Upper lobe of right lung (tissue), 1 donor: ENCODE results near the gene HS3ST5. TPM values are rescaled to one million over a fixed set of nuclear protein-coding genes. Genes with fewer than 3 reads are reported as not detected.

Source experiments
- ATAC-seq: fragments of 200-7000 bp; cut with Tn5 transposase; one replicate; pipeline ENCODE4 v1.9.1; 2020; ENCODE audit warnings: mild to moderate bottlenecking, moderate library complexity
- DNase-seq: peaks from one replicate; pipeline ENCODE4 v3.0.0-alpha.2; 2020
- H3K27ac ChIP-seq: fragments of 200-600 bp; one replicate; pipeline ENCODE4 v1.8.0; 2022
- H3K27me3 ChIP-seq: fragments of 200-600 bp; one replicate; pipeline ENCODE4 v1.8.0; 2022; ENCODE audit warnings: mild to moderate bottlenecking
- H3K36me3 ChIP-seq: fragments of 200-600 bp; one replicate; pipeline ENCODE4 v1.8.0; 2022
- H3K4me1 ChIP-seq: fragments of 200-600 bp; one replicate; pipeline ENCODE4 v1.8.0; 2022
- H3K4me3 ChIP-seq: fragments of 200-600 bp; one replicate; pipeline ENCODE4 v1.8.0; 2022; ENCODE audit warnings: mild to moderate bottlenecking
- H3K9me3 ChIP-seq: fragments of 200-600 bp; one replicate; pipeline ENCODE4 v1.8.0; 2022
- CTCF ChIP-seq: fragments of 200-600 bp; IDR thresholded peaks from one replicate; pipeline ENCODE4 v1.8.0; 2022; ENCODE audit warnings: antibody characterized with exemption
- intact Hi-C: fragments of 100-400 bp; cut with DNase I; formaldehyde crosslinking; loops from one replicate; pipeline ENCODE4 v1.11.0; 2022
- total RNA-seq: library from RNA; stranded (reverse); fragmentation: NEBNext Ultra II Directional; extraction: Animal tissue kit (Norgen Biotek cat#: 25700); gene quantifications from one replicate; pipeline ENCODE4 v1.2.1, GENCODE V29; 2021
- donor health status: DM: no; HTN: yes; CAD: no; lungs with severe emphysema.

HS3ST5 gene
- total RNA-seq, 1 donor from 2014 or later: not detected

GRCh38 chr6:114276783-114277182 lies 66.0 kb downstream of the HS3ST5 start:
- no peak overlapping the region for H3K27ac ChIP-seq
- TF ChIP-seq CTCF: no peak
- DNase-seq (no peak), ATAC-seq (no peak)
- no peaks in the 10 kb centered on the region for H3K36me3 ChIP-seq
- intact Hi-C loops: no loop called here
- H3K4me1 ChIP-seq: no peaks in the 10 kb centered on the region
- H3K9me3 ChIP-seq: no peaks in the 10 kb centered on the region
- no peaks in the 10 kb centered on the region for H3K27me3 ChIP-seq
- H3K4me3 ChIP-seq: no peak overlapping the region

- ATAC-seq: no peak
- no peak for DNase-seq
- Histone ChIP-seq H3K9me3 (no peaks in the 10 kb centered on the region), H3K36me3 (no peaks in the 10 kb centered on the region), H3K27me3 (no peaks in the 10 kb centered on the region), H3K4me3 (no peak overlapping the region), H3K27ac (no peak overlapping the region), H3K4me1 (no peaks in the 10 kb centered on the region)
- TF ChIP-seq CTCF: no peak
- intact Hi-C loops: no loop called here
These were observed 68.0 kb downstream of the HS3ST5 start for GRCh38 chr6:114274836-114275235.

- H3K9me3 ChIP-seq: no peaks in the 10 kb centered on the region
- intact Hi-C loops: no loop called here
These were observed 70.2 kb downstream of the HS3ST5 start for GRCh38 chr6:114272582-114272981.

GRCh38 chr6:114271405-114271804 lies 71.4 kb downstream of the HS3ST5 start:
- DNase-seq (no peak), ATAC-seq (no peak)
- Histone ChIP-seq H3K4me1 (no peaks in the 10 kb centered on the region), H3K27me3 (no peaks in the 10 kb centered on the region), H3K27ac (no peak overlapping the region), H3K4me3 (no peak overlapping the region), H3K36me3 (no peaks in the 10 kb centered on the region), H3K9me3 (no peaks in the 10 kb centered on the region)
- TF ChIP-seq CTCF: no peak
- intact Hi-C loops: no loop called here

More at GRCh38 chr6:114272582-114272981, 70.2 kb downstream of the HS3ST5 start:
- H3K4me1 ChIP-seq: no peaks in the 10 kb centered on the region
- no peak for DNase-seq
- no peak for ATAC-seq
- TF ChIP-seq CTCF: no peak
- H3K27me3 ChIP-seq: no peaks in the 10 kb centered on the region
- H3K27ac ChIP-seq: no peak overlapping the region
- no peaks in the 10 kb centered on the region for H3K36me3 ChIP-seq
- H3K4me3 ChIP-seq: no peak overlapping the region

GRCh38 chr6:114267897-114268296 lies 74.9 kb downstream of the HS3ST5 start:
- ATAC-seq (no peak), DNase-seq (no peak)
- Histone ChIP-seq H3K36me3 (no peaks in the 10 kb centered on the region), H3K4me3 (no peak overlapping the region), H3K4me1 (no peaks in the 10 kb centered on the region), H3K27me3 (no peaks in the 10 kb centered on the region), H3K9me3 (no peaks in the 10 kb centered on the region), H3K27ac (no peak overlapping the region)
- intact Hi-C loops: no loop called here
- no peak for TF ChIP-seq CTCF

GRCh38 chr6:114260810-114261209 lies 82.0 kb downstream of the HS3ST5 start:
- Histone ChIP-seq H3K4me3 (no peak overlapping the region), H3K27ac (no peak overlapping the region), H3K4me1 (no peaks in the 10 kb centered on the region), H3K9me3 (no peaks in the 10 kb centered on the region), H3K27me3 (no peaks in the 10 kb centered on the region), H3K36me3 (no peaks in the 10 kb centered on the region)
- intact Hi-C loops: no loop called here
- no peak for TF ChIP-seq CTCF
- no peak for ATAC-seq
- no peak for DNase-seq
